Activated T-cell treated with anti-CD3 and anti-CD28 coated beads for 1 hour (primary cell): ENCODE results near the gene NRAS.

Experiments used
- DNase-seq: peaks from one replicate; pipeline ENCODE4 v3.0.0-alpha.2; 2020; ENCODE audit warnings: low read depth

Gene NRAS

GRCh38 chr1:114676115-114676514 is 40.5 kb downstream of the NRAS start:
- no peak for DNase-seq

GRCh38 chr1:114671939-114672275 is 44.7 kb downstream of the NRAS start:
- no peak for DNase-seq

GRCh38 chr1:114671011-114671938 is 45.3 kb downstream of the NRAS start:
- no peak for DNase-seq

GRCh38 chr1:114670083-114671010 is 46.2 kb downstream of the NRAS start:
- peak; percentile 80 for DNase-seq

GRCh38 chr1:114669562-114670082 is 46.9 kb downstream of the NRAS start, which contains the start of gene DENND2C:
Gene DENND2C, minus strand, starts transcription at chr1:114670049. Its CDS starts 44,065 bp downstream, at chr1:114625984.
- no peak for DNase-seq

- no peak for DNase-seq
Observed at GRCh38 chr1:114668784-114669561, 47.6 kb downstream of the NRAS start.

- DNase-seq = no peak
Observed at GRCh38 chr1:114668373-114668772, 48.2 kb downstream of the NRAS start.

GRCh38 chr1:114666954-114667353 is 49.6 kb downstream of the NRAS start:
- DNase-seq = no peak

- no peak for DNase-seq
Observed at GRCh38 chr1:114660238-114660637, 56.3 kb downstream of the NRAS start.
